ENCODE results near the gene MISP3.

- TF ChIP-seq SIN3A (IDR thresholded peaks at IDR 0.05; ENCODE audit: borderline replicate concordance, insufficient read depth, low read length) = no peak
- no peak for TF ChIP-seq REST (IDR thresholded peaks at IDR 0.05; ENCODE audit: insufficient read depth in 1 of 2, low read depth in 2 of 2, low read length in 2 of 2)
These were observed 41.9 kb downstream of the MISP3 start for GRCh38 chr19:14114439-14114838.
